ENCODE results near the gene CATSPERE.

CATSPERE gene, protein sequence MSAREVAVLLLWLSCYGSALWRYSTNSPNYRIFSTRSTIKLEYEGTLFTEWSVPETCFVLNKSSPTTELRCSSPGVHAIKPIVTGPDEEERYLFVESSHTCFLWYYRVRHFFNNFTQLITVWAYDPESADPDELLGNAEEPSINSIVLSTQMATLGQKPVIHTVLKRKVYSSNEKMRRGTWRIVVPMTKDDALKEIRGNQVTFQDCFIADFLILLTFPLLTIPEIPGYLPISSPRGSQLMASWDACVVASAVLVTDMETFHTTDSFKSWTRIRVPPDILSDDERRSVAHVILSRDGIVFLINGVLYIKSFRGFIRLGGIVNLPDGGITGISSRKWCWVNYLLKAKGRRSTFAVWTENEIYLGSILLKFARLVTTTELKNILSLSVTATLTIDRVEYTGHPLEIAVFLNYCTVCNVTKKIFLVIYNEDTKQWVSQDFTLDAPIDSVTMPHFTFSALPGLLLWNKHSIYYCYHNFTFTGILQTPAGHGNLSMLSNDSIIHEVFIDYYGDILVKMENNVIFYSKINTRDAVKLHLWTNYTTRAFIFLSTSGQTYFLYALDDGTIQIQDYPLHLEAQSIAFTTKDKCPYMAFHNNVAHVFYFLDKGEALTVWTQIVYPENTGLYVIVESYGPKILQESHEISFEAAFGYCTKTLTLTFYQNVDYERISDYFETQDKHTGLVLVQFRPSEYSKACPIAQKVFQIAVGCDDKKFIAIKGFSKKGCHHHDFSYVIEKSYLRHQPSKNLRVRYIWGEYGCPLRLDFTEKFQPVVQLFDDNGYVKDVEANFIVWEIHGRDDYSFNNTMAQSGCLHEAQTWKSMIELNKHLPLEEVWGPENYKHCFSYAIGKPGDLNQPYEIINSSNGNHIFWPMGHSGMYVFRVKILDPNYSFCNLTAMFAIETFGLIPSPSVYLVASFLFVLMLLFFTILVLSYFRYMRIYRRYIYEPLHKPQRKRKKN

DNA sequence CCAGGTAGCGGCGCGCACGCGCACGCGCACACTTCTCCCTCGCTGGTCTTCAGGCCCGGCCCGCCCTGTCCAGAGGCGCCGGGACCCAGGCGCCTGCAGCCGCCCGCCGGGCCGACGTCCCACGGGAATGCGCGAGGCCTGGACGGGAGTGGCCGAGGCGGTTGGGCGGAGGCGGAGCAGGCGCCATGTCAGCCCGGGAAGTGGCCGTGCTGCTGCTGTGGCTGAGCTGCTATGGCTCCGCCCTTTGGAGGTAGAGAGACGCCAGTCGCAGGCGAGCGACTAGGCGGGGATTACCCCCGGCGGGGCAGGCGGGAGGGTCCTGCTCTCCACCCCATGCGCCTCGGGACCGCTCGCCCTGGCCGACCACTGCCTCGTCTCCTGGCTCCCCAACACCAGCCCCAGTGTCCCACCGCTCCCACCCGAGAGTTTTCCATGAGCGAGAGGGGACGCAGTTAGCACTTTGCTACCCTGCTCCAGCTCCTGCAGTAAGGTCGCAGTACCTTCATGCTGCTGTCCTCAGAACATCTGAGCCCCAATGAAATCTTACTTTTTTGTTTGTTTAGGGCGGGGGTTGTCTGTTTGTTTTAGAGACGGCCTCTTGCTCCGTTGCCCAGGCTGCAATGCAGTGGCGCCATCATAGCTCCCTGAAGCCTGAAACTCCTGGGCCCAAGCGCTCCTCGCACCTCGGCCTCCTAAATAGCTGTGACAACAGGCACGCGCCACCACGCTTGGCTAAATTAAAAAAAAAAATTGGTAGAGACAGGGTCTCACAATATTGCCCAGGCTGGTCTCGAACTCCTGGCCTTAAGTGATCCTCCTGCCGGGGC lies at the start of gene CATSPERE:
Gene CATSPERE, plus strand, starts transcription at position 29 of the 827 bp plus-strand sequence. Its CDS starts 157 bp downstream, at position 186.
- peak; percentile 86 for DNase-seq (ENCODE audit: low spot score)

DNA sequence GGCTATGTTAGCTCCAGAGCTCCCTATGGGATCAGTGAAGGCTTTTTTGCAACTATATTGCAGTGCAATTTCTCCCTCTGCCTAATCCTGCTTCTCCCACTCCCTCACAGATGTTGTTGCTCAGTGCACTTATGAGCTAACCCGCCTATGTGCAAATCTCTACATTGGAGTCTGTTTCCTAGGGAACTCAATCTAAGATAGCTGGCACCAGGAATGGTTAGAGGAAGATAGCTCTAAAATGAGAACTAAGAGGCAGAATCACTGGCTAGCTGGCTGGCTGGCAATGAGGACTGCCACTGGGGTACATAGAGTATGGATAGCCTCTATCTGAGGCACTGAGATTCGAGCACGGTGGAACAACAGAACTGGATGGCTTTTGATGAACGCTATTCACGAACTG lies 48.9 kb upstream of the CATSPERE start:
- no peak for DNase-seq (ENCODE audit: low spot score)

DNA sequence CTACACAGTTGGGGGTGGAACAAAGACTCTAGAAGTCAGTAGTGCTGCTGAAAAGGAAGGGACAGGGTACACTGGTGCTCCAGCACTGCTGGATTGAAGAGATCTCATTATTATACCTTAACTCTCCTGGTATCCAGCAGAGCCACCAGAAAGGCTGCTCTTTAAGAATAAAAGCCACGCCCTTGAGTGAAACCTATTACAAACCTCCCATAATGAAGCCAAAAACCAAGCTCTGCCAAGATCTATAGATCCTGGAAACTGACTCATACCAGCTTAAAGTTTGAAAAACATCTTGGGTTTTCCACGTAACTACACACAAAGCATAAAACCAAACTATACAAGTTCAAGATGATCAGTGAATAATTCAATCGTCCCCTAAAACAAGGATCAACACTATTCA lies 47.3 kb upstream of the CATSPERE start:
- no peak for DNase-seq (ENCODE audit: low spot score)

DNA sequence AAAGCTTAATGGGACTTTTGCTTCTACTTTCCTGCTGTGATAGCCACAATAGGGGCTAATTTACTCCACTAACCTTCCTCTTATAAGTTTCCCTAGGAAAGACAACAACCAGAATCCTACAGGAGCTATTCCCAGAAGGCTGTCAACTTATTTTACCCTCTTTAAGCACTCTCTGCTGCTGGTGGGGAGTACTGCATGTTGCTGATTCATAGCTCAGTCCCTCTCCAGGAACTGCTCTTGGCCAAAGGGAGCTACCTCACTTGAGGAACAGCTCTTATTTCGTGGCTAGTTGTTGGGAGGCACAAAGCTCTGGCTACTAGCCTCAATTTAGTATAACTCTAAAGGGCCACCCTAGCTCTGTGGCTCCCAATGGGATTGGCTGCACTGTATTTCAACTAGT lies 46.5 kb upstream of the CATSPERE start:
- no peak for DNase-seq (ENCODE audit: low spot score)

DNA sequence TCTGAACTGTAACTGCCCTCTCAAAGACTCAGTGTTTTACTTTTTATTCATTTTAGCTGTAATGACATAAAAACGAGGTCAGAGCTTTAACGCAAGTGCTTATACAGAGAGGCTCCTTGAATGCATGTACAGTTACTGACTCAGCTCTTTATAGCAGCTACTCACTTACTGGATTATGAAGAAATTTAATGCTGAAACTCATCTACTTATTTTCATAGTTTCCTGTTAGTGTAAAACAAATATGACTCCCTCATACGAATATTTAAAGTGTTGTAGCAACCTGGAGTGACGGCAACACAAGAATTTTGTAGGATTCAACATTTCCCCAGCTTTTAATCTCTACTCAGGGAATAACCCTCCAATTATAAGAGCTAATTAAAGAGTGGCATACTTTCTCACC lies 42.0 kb upstream of the CATSPERE start:
- DNase-seq (ENCODE audit: low spot score) = no peak

DNA sequence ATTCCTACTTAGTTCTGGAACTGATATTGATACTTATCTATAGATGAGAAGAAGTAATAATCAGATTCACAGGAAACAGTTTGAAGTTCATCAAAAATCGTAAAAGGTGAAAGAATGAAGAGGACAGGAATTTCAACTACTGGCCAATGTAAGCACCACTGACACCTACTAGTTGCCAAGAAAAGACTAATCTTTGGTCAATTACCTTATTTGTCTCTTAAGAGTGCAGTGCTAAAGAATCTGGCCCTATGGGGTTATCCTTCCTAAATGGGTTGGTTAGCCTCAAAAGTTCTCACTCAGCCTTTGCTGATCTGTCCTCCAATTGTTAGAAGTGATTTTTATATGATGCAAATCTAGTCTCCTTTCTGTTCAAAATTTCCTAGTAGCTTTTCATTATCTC lies 38.9 kb upstream of the CATSPERE start:
- DNase-seq (ENCODE audit: low spot score) = no peak

DNA sequence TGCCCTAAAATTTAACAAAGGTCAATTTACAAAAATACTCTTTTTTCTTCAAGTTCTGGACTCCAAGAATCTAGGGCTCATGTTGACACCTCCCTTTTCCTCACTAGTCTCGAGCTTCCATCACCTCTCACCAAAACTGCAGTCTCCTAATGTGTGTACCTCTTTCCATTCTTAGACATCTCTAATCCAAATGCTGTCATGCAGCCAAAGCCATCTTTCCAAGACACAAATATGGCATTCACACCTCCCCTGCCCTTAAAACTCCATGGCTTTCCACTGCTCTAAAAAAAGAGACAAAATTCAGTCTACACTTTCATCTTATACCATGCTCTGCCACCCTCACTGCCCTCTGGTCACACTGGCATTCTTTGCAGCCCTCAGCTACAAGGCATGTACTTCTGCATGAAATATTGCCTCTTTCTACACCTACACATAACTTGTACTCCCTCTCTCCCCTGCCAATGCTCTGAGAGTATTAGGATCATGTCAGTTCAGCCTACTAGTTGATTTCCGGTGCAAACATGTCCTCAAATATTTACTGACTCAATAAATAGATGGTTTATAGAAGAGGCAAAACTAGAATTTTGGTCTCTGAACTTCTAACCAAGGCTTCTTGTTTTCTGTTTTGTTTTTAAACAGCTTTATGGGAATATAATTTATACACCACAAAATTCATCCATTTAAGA lies 36.3 kb upstream of the CATSPERE start:
- no peak for DNase-seq (ENCODE audit: low spot score)

DNA sequence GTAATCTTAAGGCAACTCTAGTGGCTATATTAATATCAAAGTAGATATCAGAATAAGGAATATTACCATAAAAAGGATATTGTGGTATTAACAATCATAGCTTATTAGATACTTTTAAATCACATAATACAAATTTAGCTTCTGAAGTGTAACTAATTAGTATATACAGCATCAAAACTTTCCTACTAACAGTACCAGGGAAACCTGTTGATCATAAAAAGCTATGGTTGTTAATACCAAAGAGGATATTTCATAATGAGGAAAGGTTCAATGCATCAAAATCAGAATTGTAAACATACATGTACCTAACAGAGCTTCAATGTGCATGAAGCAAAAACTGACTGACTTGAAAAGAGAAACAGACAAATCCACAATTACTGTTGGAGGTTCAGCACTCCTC lies 33.4 kb upstream of the CATSPERE start:
- DNase-seq (ENCODE audit: low spot score) = no peak

DNA sequence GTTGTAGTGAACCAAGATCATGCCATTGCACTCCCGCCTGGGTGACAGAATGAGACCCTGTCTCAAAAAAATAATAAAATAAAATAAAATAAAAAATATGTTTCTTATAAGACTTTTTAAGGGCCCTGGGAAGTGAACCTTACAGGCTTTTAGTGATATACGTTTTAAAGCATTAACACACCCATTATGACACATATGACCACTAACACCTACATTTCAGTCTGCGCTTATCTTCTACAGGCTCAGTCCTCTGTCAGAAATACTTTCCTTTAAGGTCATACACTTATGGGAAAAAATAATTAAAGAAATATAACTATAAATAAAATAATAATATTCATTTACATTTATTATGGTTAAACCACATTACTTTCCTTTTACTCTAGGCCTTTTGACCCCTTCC lies 31.3 kb upstream of the CATSPERE start:
- DNase-seq (ENCODE audit: low spot score) = no peak

DNA sequence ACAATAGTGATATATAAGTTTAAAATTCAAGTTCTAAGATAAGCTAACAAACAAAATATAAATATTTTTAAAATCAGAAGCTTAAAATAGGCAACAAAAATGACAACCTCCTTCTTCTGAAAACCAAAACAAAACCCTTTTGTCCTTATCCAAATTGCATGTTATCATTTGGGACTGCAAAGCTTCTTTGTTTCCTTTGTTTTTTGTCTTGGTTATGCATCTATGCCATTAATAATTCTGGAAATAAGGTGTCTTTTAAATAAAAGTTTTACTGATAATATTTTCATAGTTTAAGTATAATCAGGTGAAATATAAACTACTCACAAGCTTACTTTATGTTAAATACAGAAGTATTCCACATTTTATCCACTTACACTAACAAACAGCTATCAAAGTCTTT lies 29.9 kb upstream of the CATSPERE start:
- DNase-seq (ENCODE audit: low spot score) = no peak

DNA sequence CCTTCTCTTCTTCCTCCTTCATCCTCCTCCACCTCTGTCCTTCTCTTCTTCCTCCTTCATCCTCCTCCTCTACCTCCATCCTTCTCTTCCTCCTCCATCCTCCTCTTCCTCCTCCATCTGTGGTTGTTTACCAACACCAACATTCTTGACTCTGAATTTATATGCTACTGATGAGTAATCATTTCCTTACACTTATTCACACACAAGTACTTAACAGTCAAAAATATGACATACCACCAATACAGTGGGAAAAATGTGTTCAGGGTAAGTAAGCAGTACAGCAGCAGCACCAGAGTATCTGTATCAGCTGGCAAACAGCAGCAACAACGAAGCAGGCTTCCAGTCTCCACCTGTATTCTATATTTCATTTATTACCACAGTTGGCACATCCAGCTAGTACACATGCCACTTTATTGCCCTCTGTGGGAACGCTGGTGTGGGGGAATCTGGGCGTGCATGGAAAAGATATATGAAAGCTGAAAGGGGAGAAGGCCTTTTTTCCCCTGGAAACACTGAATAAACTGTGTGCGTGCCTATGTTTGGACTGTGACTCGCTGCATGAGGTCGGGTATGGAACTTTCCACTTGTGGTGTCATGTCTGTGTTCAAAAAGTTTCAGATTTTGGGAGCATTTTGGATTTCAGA lies 25.4 kb upstream of the CATSPERE start:
- DNase-seq (ENCODE audit: low spot score) = no peak

DNA sequence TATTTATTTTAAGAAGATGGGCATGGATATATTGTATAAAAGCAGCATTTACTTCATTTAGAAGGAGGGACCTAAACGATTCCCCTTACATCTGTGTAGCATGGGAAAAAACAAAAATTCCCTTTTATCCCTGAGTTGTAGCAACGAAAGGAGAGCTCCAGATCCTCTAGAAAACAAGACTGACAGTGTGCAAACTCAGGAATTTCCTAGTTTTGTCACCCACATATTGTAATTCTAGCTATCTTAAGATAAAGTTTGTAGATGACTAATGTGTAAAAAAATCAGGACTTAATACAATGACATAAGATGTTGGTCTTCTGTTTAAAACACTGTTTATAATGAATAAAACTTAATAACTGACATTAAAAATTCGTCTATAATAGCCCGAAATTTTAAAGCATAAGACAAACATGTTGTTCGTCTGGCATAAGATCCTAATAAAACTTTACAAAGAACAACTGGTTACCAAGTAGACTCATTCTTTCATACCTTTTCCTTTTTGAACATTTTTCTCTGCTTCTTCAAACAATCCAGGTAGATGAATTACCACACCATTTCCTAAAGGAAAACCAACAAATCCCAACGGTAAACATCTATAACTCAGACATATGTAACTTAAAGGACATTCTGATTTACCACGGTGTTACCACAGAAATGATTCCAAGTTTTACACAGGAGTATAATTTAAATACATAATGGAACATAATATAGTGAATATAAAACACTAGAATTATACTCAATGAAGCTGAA lies 24.6 kb upstream of the CATSPERE start:
- DNase-seq (ENCODE audit: low spot score) = no peak

DNA sequence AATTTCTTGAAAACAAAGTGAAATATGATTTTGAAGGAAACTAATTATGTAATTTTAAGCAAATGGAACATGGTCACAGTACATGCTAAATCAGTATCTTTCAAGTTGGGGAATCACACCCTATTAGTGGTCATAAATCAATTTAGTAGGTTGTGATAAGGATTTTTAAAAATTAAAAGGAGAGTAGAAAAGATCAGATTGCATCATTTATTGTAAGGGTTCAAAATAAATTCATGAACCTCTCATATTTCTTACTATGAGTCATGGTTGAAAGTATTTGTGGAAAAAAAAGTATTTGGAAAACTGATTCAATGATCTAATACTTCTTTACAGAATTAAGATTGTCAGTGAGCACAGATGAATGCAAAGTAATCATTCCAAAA lies 24.0 kb upstream of the CATSPERE start:
- DNase-seq (ENCODE audit: low spot score) = no peak

DNA sequence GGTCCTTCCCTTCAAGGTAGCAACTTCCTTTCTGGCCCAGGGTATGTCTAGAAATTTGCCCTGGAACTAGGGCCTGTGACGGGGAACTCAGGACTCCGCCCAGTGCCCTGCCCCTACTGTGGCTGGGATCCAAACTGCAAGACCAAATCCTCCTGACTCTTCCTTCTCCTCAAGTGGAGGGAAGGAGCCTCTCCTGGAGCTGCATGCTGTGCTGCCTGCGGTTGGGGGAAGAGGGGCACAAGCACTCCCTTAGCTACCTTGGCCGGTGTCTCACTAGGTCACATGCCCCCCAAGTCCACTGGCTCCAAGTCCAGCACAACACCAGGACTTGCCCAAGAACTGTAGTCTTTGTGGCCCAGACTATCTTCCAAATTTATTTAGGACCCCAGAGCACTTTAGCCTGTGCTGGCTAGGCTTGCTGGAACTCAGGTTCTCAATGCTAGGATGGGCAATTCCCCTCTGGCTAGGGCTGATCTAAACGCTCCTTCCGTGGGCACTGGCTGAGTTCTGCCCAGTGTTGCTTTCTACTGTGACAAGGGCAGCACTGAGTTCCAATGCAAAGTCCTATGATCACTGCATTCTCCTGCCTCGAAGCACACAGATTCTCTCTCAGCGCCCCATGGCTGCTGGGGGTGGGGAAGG lies 21.6 kb upstream of the CATSPERE start:
- DNase-seq (ENCODE audit: low spot score) = no peak

DNA sequence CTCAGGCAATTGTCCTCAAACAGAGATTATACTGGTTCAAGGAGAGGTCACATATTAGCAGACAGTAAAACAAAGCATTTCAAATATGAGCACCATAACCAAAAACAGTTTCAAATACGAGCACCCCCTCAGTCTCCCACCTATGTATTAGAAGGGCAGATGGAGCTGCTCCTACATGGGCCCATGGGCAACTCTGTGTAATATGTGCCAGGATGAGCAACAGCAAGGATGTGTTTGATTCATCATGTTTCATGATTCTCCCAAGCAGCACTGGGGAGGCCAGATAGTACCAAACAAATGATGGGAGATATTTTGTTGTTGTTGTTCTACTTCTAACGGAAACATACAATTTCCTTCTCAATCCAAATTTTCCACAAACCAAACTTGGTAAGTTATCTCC lies 18.2 kb upstream of the CATSPERE start:
- DNase-seq (ENCODE audit: low spot score) = no peak

DNA sequence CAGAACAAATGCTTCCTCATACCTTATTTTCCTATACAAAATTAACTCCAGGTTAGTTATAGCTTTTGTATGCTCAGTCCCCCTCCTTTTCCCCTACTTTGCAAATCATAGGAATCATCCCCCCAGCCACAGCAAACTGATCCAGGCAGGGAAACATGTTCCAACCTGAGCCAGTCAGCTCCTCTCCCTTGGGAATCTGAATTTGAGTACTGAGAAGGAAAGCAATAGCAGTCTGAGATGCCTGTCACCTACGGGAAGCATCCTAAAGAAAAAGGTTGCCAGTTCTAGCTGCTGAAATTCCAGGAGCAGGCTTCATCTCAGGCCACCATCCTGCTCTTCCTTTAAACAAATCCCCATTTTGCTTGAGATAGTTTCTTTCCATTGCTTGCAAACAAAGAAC lies 16.2 kb upstream of the CATSPERE start:
- DNase-seq (ENCODE audit: low spot score) = no peak

DNA sequence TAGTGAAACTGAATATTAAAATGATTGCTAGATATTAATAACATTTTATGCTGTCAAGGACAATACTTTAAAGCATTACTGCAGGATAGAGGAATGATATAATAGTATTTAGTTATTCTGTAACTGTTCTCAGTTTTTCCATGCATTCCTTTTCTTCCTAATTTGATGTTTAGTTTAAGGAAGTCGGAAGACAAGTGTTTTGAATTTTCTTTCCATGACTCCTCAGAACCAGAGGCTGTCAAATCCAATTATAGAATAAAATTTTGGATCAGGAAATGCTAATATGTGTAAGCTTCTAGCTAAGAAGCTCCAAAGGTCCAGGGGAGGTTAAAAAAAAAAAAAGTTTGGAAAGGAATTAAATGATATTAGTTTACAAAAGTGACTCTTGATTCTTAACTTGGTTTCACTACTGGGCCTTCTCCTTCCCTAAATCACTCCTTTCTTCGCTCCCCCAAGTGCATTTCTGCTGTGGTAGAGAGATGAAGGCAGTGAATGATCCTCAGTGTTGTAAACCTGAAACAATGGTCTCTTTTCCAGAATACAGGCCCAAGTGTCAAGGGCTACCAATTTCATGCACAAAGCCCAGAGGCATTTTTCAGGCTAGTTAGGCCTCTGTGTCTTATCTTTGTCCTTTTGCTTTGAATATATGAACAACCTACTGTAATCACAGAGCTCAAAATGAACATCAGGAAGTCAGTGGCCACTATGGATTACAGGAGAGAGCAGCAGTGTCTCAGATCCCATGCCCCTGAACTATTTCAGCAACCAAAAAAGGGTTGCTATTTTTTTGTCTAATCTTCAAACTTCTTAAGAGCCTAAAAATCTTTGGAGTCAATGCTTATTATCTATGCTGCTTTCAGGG lies 15.5 kb upstream of the CATSPERE start:
- DNase-seq (ENCODE audit: low spot score) = no peak

DNA sequence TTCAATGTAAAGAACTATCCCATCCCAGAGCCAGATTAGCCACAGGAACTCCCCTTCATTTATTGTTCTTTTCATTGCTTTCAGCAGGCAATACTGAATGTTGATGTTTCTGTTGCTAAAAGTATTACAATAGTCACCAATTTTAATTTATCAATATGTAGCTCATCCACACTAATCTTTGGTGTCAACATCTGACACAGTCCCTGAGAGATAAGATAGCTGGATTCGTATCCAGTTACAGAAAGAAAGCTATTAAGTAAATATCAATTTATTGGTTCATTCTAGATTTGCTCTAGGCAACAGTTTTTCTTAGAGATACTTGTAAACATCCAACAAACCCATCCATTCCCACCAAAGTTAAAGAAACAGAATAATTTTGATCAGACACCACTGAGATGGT lies 14.0 kb upstream of the CATSPERE start:
- DNase-seq (ENCODE audit: low spot score) = no peak

DNA sequence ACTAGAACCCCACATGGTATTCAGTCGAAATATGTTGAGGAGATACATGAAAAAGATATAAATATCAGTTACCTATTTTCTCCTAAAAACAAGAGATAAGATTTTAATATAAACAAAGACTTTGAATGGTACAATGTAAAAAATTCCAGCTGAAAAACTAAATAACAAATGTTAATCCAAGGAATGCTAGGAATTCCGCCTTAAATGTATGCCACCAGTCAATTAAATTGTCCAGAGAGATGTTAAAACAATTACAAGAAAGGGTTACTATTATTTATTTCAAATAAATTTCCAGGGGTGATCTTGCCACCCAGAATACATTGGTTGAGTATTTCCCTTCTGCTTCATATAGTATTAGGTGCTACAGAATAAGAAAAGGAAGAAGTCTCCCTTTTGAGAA lies 13.5 kb upstream of the CATSPERE start:
- DNase-seq (ENCODE audit: low spot score) = no peak
